Mesothelial cell of epicardium (in vitro differentiated cells): ENCODE data around the gene FITM1. TPM values are rescaled to one million over a fixed set of nuclear protein-coding genes. Genes with fewer than 3 reads are reported as not detected.

Experiments used
- DNase-seq, 2 experiments: peaks; one replicate each; pipeline ENCODE4 v3.0.0; 2021; ENCODE audit warnings: low spot score in 2 of 2; ENCODE audit not compliant: unreplicated experiment in 2 of 2
- H3K27ac Mint-ChIP-seq: 2 replicates; pipeline ENCODE4 v1.8.0; 2021; ENCODE audit warnings: mixed read lengths
- H3K27me3 Mint-ChIP-seq: 2 replicates; pipeline ENCODE4 v1.8.0; 2021; ENCODE audit warnings: low read depth, mixed read lengths
- H3K36me3 Mint-ChIP-seq: 2 replicates; pipeline ENCODE4 v1.8.0; 2021; ENCODE audit warnings: mixed read lengths
- H3K4me1 Mint-ChIP-seq: 2 replicates; pipeline ENCODE4 v1.8.0; 2021; ENCODE audit warnings: mixed read lengths
- H3K4me3 Mint-ChIP-seq: 2 replicates; pipeline ENCODE4 v1.8.0; 2021; ENCODE audit warnings: mild to moderate bottlenecking, moderate library complexity, mixed read lengths
- H3K9me3 Mint-ChIP-seq: 2 replicates; pipeline ENCODE4 v1.8.0; 2021; ENCODE audit warnings: mixed read lengths
- CTCF ChIP-seq: fragments of 200-600 bp; sonication (generic); IDR thresholded peaks from one replicate; pipeline ENCODE4 v1.5.0; 2021; ENCODE audit warnings: antibody characterized with exemption; ENCODE audit not compliant: unreplicated experiment
- total RNA-seq: library from RNA; stranded (reverse); gene quantifications from 3 replicates; pipeline ENCODE4 v1.2.1, GENCODE V29; 2021

FITM1 gene
- total RNA-seq, 1 donor from 2014 or later = 1.5 TPM

GRCh38 chr14:24157331-24157730 is 26.9 kb downstream of the FITM1 start:
- Mint-ChIP-seq H3K27ac (no peak overlapping the region), H3K27me3 (no peaks in the 10 kb centered on the region)
- DNase-seq = no peak

GRCh38 chr14:24159777-24160498 is 29.5 kb downstream of the FITM1 start:
- H3K36me3 Mint-ChIP-seq = peaks cover 34% of the 10 kb centered on the region
- no peaks in the 10 kb centered on the region for H3K9me3 Mint-ChIP-seq
- H3K27ac Mint-ChIP-seq = peak overlapping the region; percentile 99
- no peak overlapping the region for H3K4me3 Mint-ChIP-seq
- TF ChIP-seq CTCF = no peak
- no peaks in the 10 kb centered on the region for H3K27me3 Mint-ChIP-seq
- no peak for DNase-seq
- peaks cover 39% of the 10 kb centered on the region for H3K4me1 Mint-ChIP-seq

More at GRCh38 chr14:24157331-24157730, 26.9 kb downstream of the FITM1 start:
- Mint-ChIP-seq H3K4me1 (peaks cover 18% of the 10 kb centered on the region), H3K4me3 (no peak overlapping the region), H3K36me3 (peaks cover 33% of the 10 kb centered on the region), H3K9me3 (no peaks in the 10 kb centered on the region)
- TF ChIP-seq CTCF = no peak

- no peak for DNase-seq
- Mint-ChIP-seq H3K36me3 (peaks cover 38% of the 10 kb centered on the region), H3K27ac (peak overlapping the region; percentile 99), H3K4me1 (peaks cover 40% of the 10 kb centered on the region), H3K4me3 (peak overlapping the region; percentile 94), H3K27me3 (no peaks in the 10 kb centered on the region), H3K9me3 (no peaks in the 10 kb centered on the region)
- no peak for TF ChIP-seq CTCF
Measured at GRCh38 chr14:24160499-24160849, 30.0 kb downstream of the FITM1 start.

GRCh38 chr14:24160850-24161804 is 30.7 kb downstream of the FITM1 start, which contains the start of gene IRF9:
TSS of gene IRF9 (plus strand) at chr14:24161265. CDS start at chr14:24162145, 880 bp downstream.
- H3K27ac Mint-ChIP-seq = peak within 1 kb of the TSS; percentile 99
- peak within 1 kb of the TSS; percentile 94 for H3K4me3 Mint-ChIP-seq
- no peaks in the 10 kb centered on the region for H3K9me3 Mint-ChIP-seq
- H3K36me3 Mint-ChIP-seq = peaks cover 36% of the 10 kb centered on the region
- peak; percentile 98 for TF ChIP-seq CTCF
- no peaks in the 10 kb centered on the region for H3K27me3 Mint-ChIP-seq
- H3K4me1 Mint-ChIP-seq = peaks cover 44% of the 10 kb centered on the region
- DNase-seq = peak; percentile 89 to 98

GRCh38 chr14:24162093-24162492 is 31.6 kb downstream of the FITM1 start:
- Mint-ChIP-seq H3K27me3 (no peaks in the 10 kb centered on the region), H3K4me3 (peak overlapping the region; percentile 94)

More at GRCh38 chr14:24162093-24162492, 31.6 kb downstream of the FITM1 start:
- H3K36me3 Mint-ChIP-seq = peaks cover 40% of the 10 kb centered on the region
- H3K9me3 Mint-ChIP-seq = no peaks in the 10 kb centered on the region
- H3K4me1 Mint-ChIP-seq = peaks cover 45% of the 10 kb centered on the region
- peak overlapping the region; percentile 99 for H3K27ac Mint-ChIP-seq
- TF ChIP-seq CTCF = no peak
- DNase-seq = no peak
